ENCODE results near the gene CBFB. TPM values are rescaled to one million over a fixed set of nuclear protein-coding genes. Genes with fewer than 3 reads are reported as not detected.
A peak's percentile ranks its signal among the peaks of the same experiment; 100 is the strongest.

The CBFB gene
- total and polyA plus RNA-seq, 2 of the 13 experiments (the other 11 are each of a cell fraction or from before 2014, with no cell fraction given): 22.1 to 70.8 TPM

GRCh38 chr16:67028696-67029253, at the start of gene CBFB (continued):
- peak; percentile 91 for TF ChIP-seq UBTF (CRISPR knock-in tag; IDR thresholded peaks at IDR 0.05)
- TF ChIP-seq ZIK1 (CRISPR knock-in tag; IDR thresholded peaks at IDR 0.05; ENCODE audit: borderline replicate concordance, low read depth): peak; percentile 96
- no peak for TF ChIP-seq ZNF780A (CRISPR knock-in tag; IDR thresholded peaks at IDR 0.05)
- no peak for TF ChIP-seq ZNF770 (CRISPR knock-in tag; IDR thresholded peaks at IDR 0.05)
- TF ChIP-seq ZNF781 (CRISPR knock-in tag; IDR thresholded peaks at IDR 0.05; ENCODE audit: borderline replicate concordance, not compliant biosample characterization): peak; percentile 86
- peak; percentile 6; the same call in 1 of the 2 replicates for TF ChIP-seq ZNF570 (CRISPR knock-in tag; IDR thresholded peaks at IDR 0.05; ENCODE audit: borderline replicate concordance)
- peak; percentile 5; the same call in 1 of the 2 replicates for TF ChIP-seq TFAP4 (IDR thresholded peaks at IDR 0.05; ENCODE audit: borderline replicate concordance, low read depth)
- TF ChIP-seq NFYC (CRISPR knock-in tag; IDR thresholded peaks at IDR 0.05): peak; percentile 57
- peak; percentile 92; the same call in 1 of the 2 replicates for TF ChIP-seq ZNF576 (CRISPR knock-in tag; IDR thresholded peaks at IDR 0.05)
- no peak for TF ChIP-seq HMGXB3 (CRISPR knock-in tag; IDR thresholded peaks at IDR 0.05; ENCODE audit: borderline replicate concordance)
- no peak for TF ChIP-seq PAF1 (CRISPR knock-in tag; IDR thresholded peaks at IDR 0.05)
- TF ChIP-seq ZFP91 (CRISPR knock-in tag; IDR thresholded peaks at IDR 0.05; ENCODE audit: borderline replicate concordance): peak; percentile 70; the same call in 1 of the 2 replicates
- no peak for TF ChIP-seq ZNF224 (CRISPR knock-in tag; IDR thresholded peaks at IDR 0.05)
- peak; percentile 93 for TF ChIP-seq SNAI1 (CRISPR knock-in tag; IDR thresholded peaks at IDR 0.05; ENCODE audit: borderline replicate concordance)
- TF ChIP-seq DRAP1 (CRISPR knock-in tag; IDR thresholded peaks at IDR 0.05): peak; percentile 93
- peak; percentile 83; the same call in 1 of the 2 replicates for TF ChIP-seq NR3C1 (CRISPR knock-in tag; IDR thresholded peaks at IDR 0.05)
